Muscle layer of colon (tissue), 2 donors: Measurements from ENCODE around the gene CELF4.

Experiments
- H3K27ac ChIP-seq: one replicate; pipeline ENCODE4 v1.7.0; 2013; ENCODE audit warnings: low read depth, mild to moderate bottlenecking, low read length, moderate library complexity
- H3K27me3 ChIP-seq, 2 donors: one replicate each; pipeline ENCODE4 v1.7.0; 2013; ENCODE audit warnings: low read length in 2 of 2, mild to moderate bottlenecking in 2 of 2; ENCODE audit not compliant: insufficient read depth in 2 of 2, control insufficient read depth in 1 of 2
- H3K36me3 ChIP-seq: one replicate; pipeline ENCODE4 v1.7.0; 2013; ENCODE audit warnings: mild to moderate bottlenecking, low read length; ENCODE audit not compliant: insufficient read depth
- H3K4me1 ChIP-seq: one replicate; pipeline ENCODE4 v1.7.0; 2013; ENCODE audit warnings: mild to moderate bottlenecking, low read length; ENCODE audit not compliant: insufficient read depth
- H3K4me3 ChIP-seq, 2 donors: one replicate each; pipeline ENCODE4 v1.7.0; 2013; ENCODE audit warnings: low read length in 2 of 2, low read depth in 1 of 2, mild to moderate bottlenecking in 1 of 2, moderate library complexity in 1 of 2
- H3K9ac ChIP-seq: one replicate; pipeline ENCODE4 v1.7.0; 2013; ENCODE audit warnings: low read length
- H3K9me3 ChIP-seq: one replicate; pipeline ENCODE4 v1.7.0; 2013; ENCODE audit warnings: mild to moderate bottlenecking, low read length
- donor health status: abdominal sarcoma.
- donor health status: Adenocarcinoma of cecum.

Gene CELF4

GRCh38 chr18:37230768-37231167 is 334.8 kb downstream of the CELF4 start:
- H3K36me3 ChIP-seq = no peaks in the 10 kb centered on the region
- no peaks in the 10 kb centered on the region for H3K9me3 ChIP-seq
- peaks cover 11% of the 10 kb centered on the region for H3K4me1 ChIP-seq
- no peak overlapping the region for H3K4me3 ChIP-seq
- H3K27ac ChIP-seq = no peak overlapping the region
- no peaks in the 10 kb centered on the region for H3K27me3 ChIP-seq
- no peak overlapping the region for H3K9ac ChIP-seq

- Histone ChIP-seq H3K27me3 (no peaks in the 10 kb centered on the region), H3K4me1 (no peaks in the 10 kb centered on the region), H3K4me3 (no peak overlapping the region), H3K36me3 (no peaks in the 10 kb centered on the region), H3K9ac (no peak overlapping the region), H3K27ac (no peak overlapping the region), H3K9me3 (no peaks in the 10 kb centered on the region)
These were observed 340.3 kb downstream of the CELF4 start for GRCh38 chr18:37225279-37225678.

GRCh38 chr18:37222999-37223378 is 342.6 kb downstream of the CELF4 start:
- Histone ChIP-seq H3K27me3 (no peaks in the 10 kb centered on the region), H3K27ac (no peak overlapping the region), H3K9me3 (no peaks in the 10 kb centered on the region), H3K9ac (no peak overlapping the region), H3K36me3 (no peaks in the 10 kb centered on the region), H3K4me3 (no peak overlapping the region), H3K4me1 (no peaks in the 10 kb centered on the region)

GRCh38 chr18:37222354-37222998 is 343.1 kb downstream of the CELF4 start:
- H3K36me3 ChIP-seq = no peaks in the 10 kb centered on the region
- H3K4me3 ChIP-seq = no peak overlapping the region
- H3K27ac ChIP-seq = no peak overlapping the region
- no peaks in the 10 kb centered on the region for H3K27me3 ChIP-seq
- no peak overlapping the region for H3K9ac ChIP-seq
- H3K4me1 ChIP-seq = no peaks in the 10 kb centered on the region
- no peaks in the 10 kb centered on the region for H3K9me3 ChIP-seq

DNA sequence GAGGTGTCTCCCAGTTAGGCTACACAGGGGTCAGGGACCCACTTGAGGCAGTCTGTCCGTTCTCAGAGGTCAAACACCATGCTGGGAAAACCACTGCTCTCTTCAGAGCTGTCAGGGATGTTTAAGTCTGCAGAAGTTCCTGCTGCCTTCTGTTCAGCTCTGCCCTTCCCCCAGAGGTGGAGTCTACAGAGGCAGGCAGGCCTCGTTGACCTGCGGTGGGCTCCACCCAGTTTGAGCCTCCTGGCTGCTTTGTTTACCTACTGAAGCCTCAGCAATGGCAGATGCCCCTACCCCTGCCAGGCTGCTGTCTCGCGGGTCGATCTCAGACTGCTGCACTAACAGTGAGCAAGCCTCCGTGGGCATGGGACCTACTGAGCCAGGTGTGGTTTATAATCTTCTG is 346.3 kb downstream of the CELF4 start:
- Histone ChIP-seq H3K27ac (no peak overlapping the region), H3K36me3 (no peaks in the 10 kb centered on the region), H3K4me1 (no peaks in the 10 kb centered on the region), H3K27me3 (no peaks in the 10 kb centered on the region), H3K9ac (no peak overlapping the region), H3K4me3 (no peak overlapping the region), H3K9me3 (no peaks in the 10 kb centered on the region)

DNA sequence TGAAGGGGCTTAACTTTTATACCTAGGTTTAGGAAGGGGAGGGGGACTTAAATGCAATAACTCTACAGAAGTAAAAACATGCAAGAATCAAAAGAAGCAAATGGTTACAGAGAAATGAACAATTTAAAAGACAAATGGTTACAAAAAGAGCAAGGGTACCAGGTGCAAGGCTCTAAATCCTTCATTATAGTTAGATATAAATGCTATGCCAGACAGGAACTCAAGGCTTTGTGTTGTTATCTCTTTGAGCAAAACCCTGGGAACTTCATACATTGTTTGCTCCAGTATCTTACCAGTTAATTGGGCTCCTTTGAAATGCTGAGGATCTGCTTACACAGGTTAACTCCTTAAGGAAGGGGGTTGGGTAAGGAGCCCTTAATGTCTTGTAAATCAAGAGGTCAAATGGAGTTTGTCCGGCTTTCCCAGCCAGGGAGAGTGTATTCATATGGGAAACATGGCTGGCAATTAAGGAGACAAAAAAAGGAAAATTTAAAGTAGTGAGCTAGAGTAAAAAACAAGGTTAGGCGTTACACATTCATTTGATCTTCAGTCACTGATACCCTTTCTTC is 347.5 kb downstream of the CELF4 start:
- Histone ChIP-seq H3K27ac (no peak overlapping the region), H3K4me3 (no peak overlapping the region), H3K27me3 (no peaks in the 10 kb centered on the region), H3K36me3 (no peaks in the 10 kb centered on the region), H3K9me3 (no peaks in the 10 kb centered on the region), H3K9ac (no peak overlapping the region), H3K4me1 (no peaks in the 10 kb centered on the region)

DNA sequence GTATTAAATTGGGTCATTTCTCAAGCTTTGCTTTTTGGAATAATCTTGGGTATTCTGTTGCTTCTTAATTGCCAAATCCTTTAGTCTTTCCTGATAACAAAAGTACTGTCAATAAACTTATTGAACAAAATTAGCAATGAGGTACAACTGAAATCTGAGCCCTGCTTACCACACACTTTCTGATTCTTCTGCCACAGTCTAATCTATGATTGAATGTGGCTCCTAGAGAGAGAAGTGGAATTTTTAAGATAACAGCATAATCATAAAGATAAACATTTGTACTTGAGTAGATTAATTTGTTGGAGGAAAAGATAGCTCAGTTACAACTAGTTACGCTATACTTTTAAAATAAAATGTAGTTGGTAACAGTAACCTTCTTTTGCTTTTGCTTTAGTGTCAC is 354.8 kb downstream of the CELF4 start:
- no peaks in the 10 kb centered on the region for H3K36me3 ChIP-seq
- H3K27me3 ChIP-seq = no peaks in the 10 kb centered on the region
- no peaks in the 10 kb centered on the region for H3K9me3 ChIP-seq
- H3K27ac ChIP-seq = no peak overlapping the region
- H3K4me3 ChIP-seq = no peak overlapping the region
- H3K4me1 ChIP-seq = no peaks in the 10 kb centered on the region
- no peak overlapping the region for H3K9ac ChIP-seq

- no peaks in the 10 kb centered on the region for H3K36me3 ChIP-seq
- no peak overlapping the region for H3K9ac ChIP-seq
- H3K4me1 ChIP-seq = no peaks in the 10 kb centered on the region
- no peaks in the 10 kb centered on the region for H3K27me3 ChIP-seq
- H3K4me3 ChIP-seq = no peak overlapping the region
- no peak overlapping the region for H3K27ac ChIP-seq
- H3K9me3 ChIP-seq = peaks cover 9% of the 10 kb centered on the region
These were observed 358.3 kb downstream of the CELF4 start for GRCh38 chr18:37207343-37207742.

GRCh38 chr18:37199741-37200140 is 365.9 kb downstream of the CELF4 start:
- no peak overlapping the region for H3K9ac ChIP-seq
- no peaks in the 10 kb centered on the region for H3K36me3 ChIP-seq
- H3K27ac ChIP-seq = no peak overlapping the region
- H3K9me3 ChIP-seq = peaks cover 9% of the 10 kb centered on the region
- H3K4me3 ChIP-seq = no peak overlapping the region
- H3K27me3 ChIP-seq = no peaks in the 10 kb centered on the region
- H3K4me1 ChIP-seq = no peaks in the 10 kb centered on the region
